HepG2 (cell line): ENCODE data around the gene ATP5F1E. TPM values are rescaled to one million over a fixed set of nuclear protein-coding genes. Genes with fewer than 3 reads are reported as not detected.

Source experiments
- GATA4 ChIP-seq: sonication (generic); IDR thresholded peaks from 2 replicates; pipeline ENCODE4 v1.6.1; 2016; ENCODE audit warnings: antibody characterized with exemption, low read depth, borderline replicate concordance
- HNRNPL ChIP-seq: fragments of 200-400 bp; formaldehyde crosslinking; IDR thresholded peaks from 2 replicates; pipeline ENCODE4 v1.6.1; 2017; ENCODE audit warnings: mild to moderate bottlenecking, low read depth, low read length
- REPIN1 ChIP-seq: sonication (generic); formaldehyde crosslinking; IDR thresholded peaks from 2 replicates; pipeline ENCODE4 v1.8.0; 2022; ENCODE audit warnings: missing genetic modification reagents, low read depth, mild to moderate bottlenecking, borderline replicate concordance
- SALL2 ChIP-seq: sonication (generic); formaldehyde crosslinking; IDR thresholded peaks from 2 replicates; pipeline ENCODE4 v1.8.1; 2023; ENCODE audit warnings: mild to moderate bottlenecking, missing genetic modification reagents, inconsistent platforms
- YEATS4 ChIP-seq: sonication (generic); formaldehyde crosslinking; IDR thresholded peaks from 2 replicates; pipeline ENCODE4 v1.4.0; 2020; ENCODE audit warnings: missing genetic modification reagents, borderline replicate concordance
- ZC3H13 ChIP-seq: sonication (generic); formaldehyde crosslinking; IDR thresholded peaks from 2 replicates; pipeline ENCODE4 v1.8.1; 2023; ENCODE audit warnings: mild to moderate bottlenecking, missing genetic modification reagents, moderate library complexity
- ZFP1 ChIP-seq: IDR thresholded peaks from 2 replicates; pipeline ENCODE4 v1.6.1; 2016
- polyA plus RNA-seq, 8 experiments: library from polyadenylated mRNA; depleted of rRNA in 3 of 8; stranded (reverse) in 7 of 8; unstranded in 1 of 8; fragments of >200 nt; fragmentation: Illumina TruSeq in 4 of 8; extraction: Trizol in 4 of 8; gene quantifications; 2 replicates each; pipeline versions ENCODE4 v1.2.1 to v1.2.3, GENCODE V29; 2011 to 2016; ENCODE audit warnings: low read depth in 4 of 8, missing spikeins in 1 of 8, mixed read lengths in 1 of 8; ENCODE audit not compliant: insufficient read depth in 1 of 8
- total RNA-seq, 5 experiments: library from RNA; depleted of rRNA; stranded (reverse); fragments of >200 nt; fragmentation: Illumina TruSeq; extraction: Trizol; gene quantifications; 2 replicates each; pipeline ENCODE4 v1.2.3, GENCODE V29; 2016; ENCODE audit warnings: low read depth in 1 of 5
- TF ChIP-seq, protein P1 (sequence below), 2 experiments: sonication (generic) in 1 of 2; formaldehyde crosslinking in 1 of 2; IDR thresholded peaks; 2 replicates each; pipeline versions ENCODE4 v1.4.0 to v1.6.1; 2018 to 2020; ENCODE audit warnings: missing genetic modification reagents in 2 of 2, borderline replicate concordance in 1 of 2, low read depth in 1 of 2, mild to moderate bottlenecking in 1 of 2, missing biosample characterization in 1 of 2
- TF ChIP-seq, protein P2 (sequence below): sonication (generic); formaldehyde crosslinking; IDR thresholded peaks from 2 replicates; pipeline ENCODE4 v1.4.0; 2020; ENCODE audit warnings: mild to moderate bottlenecking, missing genetic modification reagents
- TF ChIP-seq, protein P3 (sequence below): IDR thresholded peaks from 2 replicates; pipeline ENCODE4 v1.6.1; 2012; ENCODE audit warnings: low read length, improper control_type of control experiment
- TF ChIP-seq, protein P4 (sequence below): sonication (generic); formaldehyde crosslinking; IDR thresholded peaks from 2 replicates; pipeline ENCODE4 v1.5.1; 2020; ENCODE audit warnings: missing genetic modification reagents, mild to moderate bottlenecking, borderline replicate concordance

Gene ATP5F1E
- total and polyA plus RNA-seq, 2 of the 13 experiments (the other 11 are each of a cell fraction or from before 2014, with no cell fraction given) = 121 to 134 TPM

DNA sequence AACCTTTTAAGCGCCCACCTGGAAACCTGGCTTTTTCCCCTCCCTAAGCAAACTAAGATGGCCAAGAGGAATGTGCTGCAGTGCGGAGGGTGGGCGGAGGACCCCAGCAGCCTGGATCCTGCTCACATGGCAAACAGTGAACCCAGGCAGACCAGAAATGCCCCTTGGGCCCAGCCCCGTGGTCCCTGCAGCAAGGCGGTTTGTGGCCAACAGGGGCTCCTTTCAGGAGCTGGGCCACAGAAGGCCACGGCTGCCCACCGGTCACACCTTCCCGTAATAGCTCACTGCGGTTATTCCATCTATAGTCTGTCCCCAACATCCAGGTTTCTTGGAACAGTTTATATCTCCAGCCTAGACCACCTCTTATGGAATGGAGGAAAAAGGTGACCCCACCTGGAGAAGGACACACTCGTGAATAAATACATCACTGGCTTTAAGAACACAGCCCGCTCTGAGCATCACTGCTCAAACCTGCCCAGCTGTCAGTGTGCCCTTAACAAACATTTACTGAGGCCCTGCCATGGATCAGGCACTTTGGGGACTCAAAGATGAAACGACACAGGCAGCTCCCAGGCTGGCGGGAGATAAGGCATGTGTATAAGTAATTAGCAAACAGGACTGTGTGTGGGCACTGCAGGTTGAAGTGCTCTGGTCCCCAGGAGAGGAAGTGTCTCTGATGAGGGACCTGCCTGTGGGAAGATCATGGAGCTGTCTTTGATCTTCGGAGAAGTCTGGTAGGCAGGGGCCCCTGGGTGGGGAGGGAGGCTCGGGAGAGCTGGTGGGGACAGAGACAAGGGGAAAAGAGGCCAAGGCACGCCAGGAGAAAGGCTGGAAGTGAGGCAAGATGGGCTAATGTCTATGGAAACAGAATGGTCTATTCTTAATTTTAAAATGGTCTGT is 16.1 kb downstream of the ATP5F1E start (continued):
- TF ChIP-seq, protein P1, sequence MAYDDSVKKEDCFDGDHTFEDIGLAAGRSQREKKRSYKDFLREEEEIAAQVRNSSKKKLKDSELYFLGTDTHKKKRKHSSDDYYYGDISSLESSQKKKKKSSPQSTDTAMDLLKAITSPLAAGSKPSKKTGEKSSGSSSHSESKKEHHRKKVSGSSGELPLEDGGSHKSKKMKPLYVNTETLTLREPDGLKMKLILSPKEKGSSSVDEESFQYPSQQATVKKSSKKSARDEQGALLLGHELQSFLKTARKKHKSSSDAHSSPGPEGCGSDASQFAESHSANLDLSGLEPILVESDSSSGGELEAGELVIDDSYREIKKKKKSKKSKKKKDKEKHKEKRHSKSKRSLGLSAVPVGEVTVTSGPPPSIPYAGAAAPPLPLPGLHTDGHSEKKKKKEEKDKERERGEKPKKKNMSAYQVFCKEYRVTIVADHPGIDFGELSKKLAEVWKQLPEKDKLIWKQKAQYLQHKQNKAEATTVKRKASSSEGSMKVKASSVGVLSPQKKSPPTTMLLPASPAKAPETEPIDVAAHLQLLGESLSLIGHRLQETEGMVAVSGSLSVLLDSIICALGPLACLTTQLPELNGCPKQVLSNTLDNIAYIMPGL (CRISPR knock-in tag; IDR thresholded peaks at IDR 0.05; ENCODE audit: borderline replicate concordance in 1 of 2, low read depth in 1 of 2) = peak in 1 of 2 experiments; percentile 70; a peak in 2 of 4 replicates
- TF ChIP-seq ZFP1 (peak; percentile 75; the same call in 1 of the 2 replicates), ZC3H13 (peak; percentile 85; the same call in 1 of the 2 replicates), SALL2 (CRISPR knock-in tag) (no peak; the same call in 1 of the 2 replicates), YEATS4 (CRISPR knock-in tag) (peak; percentile 79; the same call in 1 of the 2 replicates), HNRNPL (peak; percentile 77), REPIN1 (CRISPR knock-in tag) (peak; percentile 87; the same call in 1 of the 2 replicates), GATA4 (peak; percentile 97)
- TF ChIP-seq, protein P2, sequence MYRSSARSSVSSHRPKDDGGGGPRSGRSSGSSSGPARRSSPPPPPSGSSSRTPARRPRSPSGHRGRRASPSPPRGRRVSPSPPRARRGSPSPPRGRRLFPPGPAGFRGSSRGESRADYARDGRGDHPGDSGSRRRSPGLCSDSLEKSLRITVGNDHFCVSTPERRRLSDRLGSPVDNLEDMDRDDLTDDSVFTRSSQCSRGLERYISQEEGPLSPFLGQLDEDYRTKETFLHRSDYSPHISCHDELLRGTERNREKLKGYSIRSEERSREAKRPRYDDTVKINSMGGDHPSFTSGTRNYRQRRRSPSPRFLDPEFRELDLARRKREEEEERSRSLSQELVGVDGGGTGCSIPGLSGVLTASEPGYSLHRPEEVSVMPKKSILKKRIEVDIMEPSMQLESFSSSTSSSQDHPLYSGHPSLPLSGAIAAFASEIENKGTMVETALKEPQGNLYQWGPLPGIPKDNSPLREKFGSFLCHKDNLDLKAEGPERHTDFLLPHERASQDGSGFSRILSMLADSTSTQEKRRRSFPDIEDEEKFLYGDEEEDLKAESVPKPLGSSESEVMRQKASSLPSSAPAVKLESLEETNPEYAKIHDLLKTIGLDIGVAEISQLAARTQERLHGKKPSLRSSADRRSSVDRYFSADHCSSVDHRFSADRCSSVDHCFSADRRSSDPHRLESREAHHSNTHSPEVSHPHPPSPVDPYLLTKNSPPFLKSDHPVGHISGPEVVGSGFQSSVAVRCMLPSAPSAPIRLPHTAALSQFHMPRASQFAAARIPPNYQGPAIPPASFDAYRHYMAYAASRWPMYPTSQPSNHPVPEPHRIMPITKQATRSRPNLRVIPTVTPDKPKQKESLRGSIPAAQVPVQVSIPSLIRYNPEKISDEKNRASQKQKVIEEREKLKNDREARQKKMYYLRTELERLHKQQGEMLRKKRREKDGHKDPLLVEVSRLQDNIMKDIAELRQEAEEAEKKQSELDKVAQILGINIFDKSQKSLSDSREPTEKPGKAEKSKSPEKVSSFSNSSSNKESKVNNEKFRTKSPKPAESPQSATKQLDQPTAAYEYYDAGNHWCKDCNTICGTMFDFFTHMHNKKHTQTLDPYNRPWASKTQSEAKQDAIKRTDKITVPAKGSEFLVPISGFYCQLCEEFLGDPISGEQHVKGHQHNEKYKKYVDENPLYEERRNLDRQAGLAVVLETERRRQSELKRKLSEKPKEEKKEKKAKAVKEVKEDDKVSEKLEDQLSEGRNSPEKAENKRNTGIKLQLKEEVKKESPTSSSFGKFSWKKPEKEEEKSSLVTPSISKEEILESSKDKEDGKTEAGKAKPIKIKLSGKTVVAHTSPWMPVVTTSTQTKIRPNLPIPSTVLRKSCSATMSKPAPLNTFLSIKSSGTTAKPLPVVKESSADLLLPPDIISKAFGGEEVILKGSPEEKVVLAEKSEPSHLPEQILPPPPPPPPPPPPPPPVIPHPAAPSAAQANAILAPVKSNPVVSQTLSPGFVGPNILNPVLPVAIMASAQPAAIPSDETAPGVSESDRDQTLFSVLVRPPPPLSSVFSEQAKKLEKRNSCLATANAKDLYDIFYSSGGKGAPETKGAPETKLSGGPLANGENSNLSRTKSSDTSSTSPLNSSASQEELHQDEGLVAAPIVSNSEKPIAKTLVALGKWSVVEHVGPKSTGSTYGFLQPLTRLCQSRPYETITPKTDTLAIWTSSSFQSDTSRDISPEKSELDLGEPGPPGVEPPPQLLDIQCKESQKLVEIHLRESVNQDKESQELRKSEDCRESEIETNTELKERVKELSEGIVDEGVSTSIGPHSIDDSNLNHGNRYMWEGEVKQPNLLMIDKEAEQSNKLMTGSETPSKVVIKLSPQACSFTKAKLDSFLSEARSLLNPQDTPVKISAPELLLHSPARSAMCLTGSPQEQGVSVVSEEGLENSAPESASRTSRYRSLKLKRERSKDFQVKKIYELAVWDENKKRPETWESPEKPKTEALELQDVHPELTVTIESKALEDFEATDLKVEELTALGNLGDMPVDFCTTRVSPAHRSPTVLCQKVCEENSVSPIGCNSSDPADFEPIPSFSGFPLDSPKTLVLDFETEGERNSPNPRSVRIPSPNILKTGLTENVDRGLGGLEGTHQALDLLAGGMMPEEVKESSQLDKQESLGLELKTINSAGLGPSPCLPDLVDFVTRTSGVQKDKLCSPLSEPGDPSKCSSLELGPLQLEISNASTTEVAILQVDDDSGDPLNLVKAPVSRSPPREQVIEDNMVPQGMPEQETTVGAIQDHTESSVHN = no peak
- TF ChIP-seq, protein P3, sequence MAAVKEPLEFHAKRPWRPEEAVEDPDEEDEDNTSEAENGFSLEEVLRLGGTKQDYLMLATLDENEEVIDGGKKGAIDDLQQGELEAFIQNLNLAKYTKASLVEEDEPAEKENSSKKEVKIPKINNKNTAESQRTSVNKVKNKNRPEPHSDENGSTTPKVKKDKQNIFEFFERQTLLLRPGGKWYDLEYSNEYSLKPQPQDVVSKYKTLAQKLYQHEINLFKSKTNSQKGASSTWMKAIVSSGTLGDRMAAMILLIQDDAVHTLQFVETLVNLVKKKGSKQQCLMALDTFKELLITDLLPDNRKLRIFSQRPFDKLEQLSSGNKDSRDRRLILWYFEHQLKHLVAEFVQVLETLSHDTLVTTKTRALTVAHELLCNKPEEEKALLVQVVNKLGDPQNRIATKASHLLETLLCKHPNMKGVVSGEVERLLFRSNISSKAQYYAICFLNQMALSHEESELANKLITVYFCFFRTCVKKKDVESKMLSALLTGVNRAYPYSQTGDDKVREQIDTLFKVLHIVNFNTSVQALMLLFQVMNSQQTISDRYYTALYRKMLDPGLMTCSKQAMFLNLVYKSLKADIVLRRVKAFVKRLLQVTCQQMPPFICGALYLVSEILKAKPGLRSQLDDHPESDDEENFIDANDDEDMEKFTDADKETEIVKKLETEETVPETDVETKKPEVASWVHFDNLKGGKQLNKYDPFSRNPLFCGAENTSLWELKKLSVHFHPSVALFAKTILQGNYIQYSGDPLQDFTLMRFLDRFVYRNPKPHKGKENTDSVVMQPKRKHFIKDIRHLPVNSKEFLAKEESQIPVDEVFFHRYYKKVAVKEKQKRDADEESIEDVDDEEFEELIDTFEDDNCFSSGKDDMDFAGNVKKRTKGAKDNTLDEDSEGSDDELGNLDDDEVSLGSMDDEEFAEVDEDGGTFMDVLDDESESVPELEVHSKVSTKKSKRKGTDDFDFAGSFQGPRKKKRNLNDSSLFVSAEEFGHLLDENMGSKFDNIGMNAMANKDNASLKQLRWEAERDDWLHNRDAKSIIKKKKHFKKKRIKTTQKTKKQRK = no peak
- TF ChIP-seq, protein P4, sequence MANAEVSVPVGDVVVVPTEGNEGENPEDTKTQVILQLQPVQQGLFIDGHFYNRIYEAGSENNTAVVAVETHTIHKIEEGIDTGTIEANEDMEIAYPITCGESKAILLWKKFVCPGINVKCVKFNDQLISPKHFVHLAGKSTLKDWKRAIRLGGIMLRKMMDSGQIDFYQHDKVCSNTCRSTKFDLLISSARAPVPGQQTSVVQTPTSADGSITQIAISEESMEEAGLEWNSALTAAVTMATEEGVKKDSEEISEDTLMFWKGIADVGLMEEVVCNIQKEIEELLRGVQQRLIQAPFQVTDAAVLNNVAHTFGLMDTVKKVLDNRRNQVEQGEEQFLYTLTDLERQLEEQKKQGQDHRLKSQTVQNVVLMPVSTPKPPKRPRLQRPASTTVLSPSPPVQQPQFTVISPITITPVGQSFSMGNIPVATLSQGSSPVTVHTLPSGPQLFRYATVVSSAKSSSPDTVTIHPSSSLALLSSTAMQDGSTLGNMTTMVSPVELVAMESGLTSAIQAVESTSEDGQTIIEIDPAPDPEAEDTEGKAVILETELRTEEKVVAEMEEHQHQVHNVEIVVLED (CRISPR knock-in tag) = peak; percentile 22; the same call in 1 of the 2 replicates
